Spleen (tissue), 7 donors: Measurements from ENCODE around the gene FBLN2.

Experiments
- POLR2AphosphoS5 ChIP-seq, 3 donors: sonication (generic); formaldehyde crosslinking; IDR thresholded peaks; one replicate each; pipeline ENCODE4 v1.5.1; 2017; ENCODE audit warnings: antibody characterized with exemption in 3 of 3
- TF ChIP-seq, protein P1 (sequence below), 11 experiments: fragments of 200-600 bp in 7 of 11; fragments of 450-650 bp in 4 of 11; sonication (generic) in 4 of 11; IDR thresholded peaks in 8 of 11; conservative IDR thresholded peaks in 3 of 11; 1 replicate in 7 of 11; 2 replicates in 4 of 11; pipeline versions ENCODE4 v1.4.0 to v1.8.0; 2016 to 2021; ENCODE audit warnings: antibody characterized with exemption in 11 of 11, inconsistent platforms in 4 of 11, mild to moderate bottlenecking in 1 of 11
- donor health status: DM: no; HTN: no; CAD: no; lungs with moderate emphysema.
- donor health status: DM: no; HTN: no; CAD: no.
- donor health status: DM: no; HTN: no; CAD: no.

DNA sequence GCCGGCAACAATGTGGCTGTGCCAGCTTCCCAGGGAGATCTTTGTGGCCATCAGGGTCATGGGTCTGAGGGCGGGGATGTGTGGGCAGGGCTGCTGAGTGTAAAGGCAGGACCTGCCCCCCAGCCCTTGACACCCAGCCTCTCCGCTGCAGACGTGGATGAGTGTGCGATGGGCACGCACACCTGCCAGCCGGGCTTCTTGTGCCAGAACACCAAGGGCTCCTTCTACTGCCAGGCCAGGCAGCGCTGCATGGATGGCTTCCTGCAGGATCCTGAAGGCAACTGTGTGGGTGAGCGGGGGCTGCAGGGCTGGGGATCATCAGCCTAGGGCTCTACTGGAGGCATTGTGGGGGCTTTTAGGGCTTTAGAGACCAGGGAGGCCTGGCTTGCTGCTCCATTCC lies 78.8 kb downstream of the FBLN2 start:
- TF ChIP-seq, protein P1, sequence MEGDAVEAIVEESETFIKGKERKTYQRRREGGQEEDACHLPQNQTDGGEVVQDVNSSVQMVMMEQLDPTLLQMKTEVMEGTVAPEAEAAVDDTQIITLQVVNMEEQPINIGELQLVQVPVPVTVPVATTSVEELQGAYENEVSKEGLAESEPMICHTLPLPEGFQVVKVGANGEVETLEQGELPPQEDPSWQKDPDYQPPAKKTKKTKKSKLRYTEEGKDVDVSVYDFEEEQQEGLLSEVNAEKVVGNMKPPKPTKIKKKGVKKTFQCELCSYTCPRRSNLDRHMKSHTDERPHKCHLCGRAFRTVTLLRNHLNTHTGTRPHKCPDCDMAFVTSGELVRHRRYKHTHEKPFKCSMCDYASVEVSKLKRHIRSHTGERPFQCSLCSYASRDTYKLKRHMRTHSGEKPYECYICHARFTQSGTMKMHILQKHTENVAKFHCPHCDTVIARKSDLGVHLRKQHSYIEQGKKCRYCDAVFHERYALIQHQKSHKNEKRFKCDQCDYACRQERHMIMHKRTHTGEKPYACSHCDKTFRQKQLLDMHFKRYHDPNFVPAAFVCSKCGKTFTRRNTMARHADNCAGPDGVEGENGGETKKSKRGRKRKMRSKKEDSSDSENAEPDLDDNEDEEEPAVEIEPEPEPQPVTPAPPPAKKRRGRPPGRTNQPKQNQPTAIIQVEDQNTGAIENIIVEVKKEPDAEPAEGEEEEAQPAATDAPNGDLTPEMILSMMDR (IDR thresholded peaks at IDR 0.05 in 8 of 11, conservative IDR thresholded peaks at IDR 0.05 in 3 of 11): no peak
- TF ChIP-seq POLR2AphosphoS5 (IDR thresholded peaks at IDR 0.05): no peak
